VCaP (cell line): ENCODE measurements around the gene FBXO47.

Experiments used
- H3K27ac ChIP-seq: fragments of 450-650 bp; 2 replicates; pipeline ENCODE4 v1.5.1; 2017
- TF ChIP-seq, protein P1 (sequence below): fragments of 450-650 bp; conservative IDR thresholded peaks from 2 replicates; pipeline ENCODE4 v1.5.1; 2017; ENCODE audit warnings: mild to moderate bottlenecking, moderate library complexity

Gene FBXO47

DNA sequence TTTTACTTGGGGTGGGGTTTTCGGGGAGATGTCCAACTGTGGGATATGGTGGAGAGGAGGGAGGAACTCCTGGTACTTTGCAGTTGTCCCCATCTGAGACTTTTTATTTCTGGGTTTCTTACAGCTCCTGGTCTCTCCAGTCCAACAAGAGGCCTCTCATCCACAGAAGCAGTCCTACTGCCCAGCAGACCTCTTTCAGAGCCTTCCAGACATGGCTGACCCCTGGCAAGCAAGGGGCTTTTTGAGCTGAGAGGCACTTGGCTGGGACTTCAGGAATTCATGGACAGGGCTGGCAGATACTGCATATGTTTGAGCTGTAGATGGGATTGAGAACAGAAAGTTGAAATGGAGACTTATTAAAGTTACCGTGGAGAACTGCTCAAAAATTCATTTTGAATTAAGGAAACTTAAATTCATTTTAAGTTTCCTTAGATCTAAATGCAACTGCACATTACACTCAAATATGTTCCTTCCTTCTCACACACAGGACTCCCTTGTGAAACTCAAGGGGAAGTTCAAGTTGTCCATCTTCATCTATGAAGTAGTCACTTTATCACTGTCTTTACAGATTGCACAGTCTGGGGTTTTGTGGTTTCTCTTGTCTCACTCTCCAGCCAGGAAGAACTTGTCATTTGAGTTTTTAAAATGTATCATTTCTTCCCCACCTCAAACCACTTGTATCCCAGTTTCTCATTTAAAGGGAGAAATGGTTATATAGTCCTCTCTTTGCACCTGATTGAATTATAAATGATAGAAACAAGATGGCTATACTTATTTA, 40.7 kb downstream of the FBXO47 start:
- no peak overlapping the region for H3K27ac ChIP-seq

DNA sequence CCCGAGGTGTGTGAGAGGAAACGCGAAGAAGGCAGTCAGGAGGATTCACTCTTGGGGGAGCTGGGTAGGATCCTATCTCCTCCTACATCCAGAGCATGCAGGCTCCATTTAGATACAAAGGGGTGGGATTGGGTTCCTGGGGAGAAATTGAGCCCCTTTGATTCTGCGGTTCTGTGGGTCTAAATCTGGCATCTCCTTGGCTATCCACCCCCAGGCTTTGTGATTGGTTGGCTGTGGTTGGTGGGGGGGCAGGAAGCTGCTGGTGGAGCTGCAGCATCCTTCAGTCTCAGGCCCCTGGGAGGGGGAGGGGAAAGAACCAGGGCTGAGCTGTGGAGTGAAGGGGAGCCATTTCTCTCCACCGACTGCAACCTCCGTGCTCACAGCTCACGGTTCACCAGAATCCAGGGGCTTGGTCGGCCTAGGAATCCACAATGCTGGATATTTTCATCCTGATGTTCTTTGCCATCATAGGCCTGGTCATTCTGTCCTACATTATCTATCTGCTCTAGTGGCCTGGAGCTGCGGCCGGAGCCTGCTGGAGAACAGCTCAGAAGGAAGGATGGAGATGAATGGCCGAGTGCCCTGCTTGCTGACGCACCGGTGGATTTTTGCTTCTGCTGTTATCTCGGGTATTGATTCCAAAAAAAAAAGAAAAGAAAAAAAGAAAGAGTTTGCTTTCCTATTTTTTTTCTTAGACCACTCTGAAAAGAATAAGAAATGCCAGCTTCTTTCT, 41.8 kb downstream of the FBXO47 start, which contains the start of gene LASP1NB:
TSS of gene LASP1NB (plus strand) at position 352 of the 733 bp plus-strand sequence.
- TF ChIP-seq, protein P1, sequence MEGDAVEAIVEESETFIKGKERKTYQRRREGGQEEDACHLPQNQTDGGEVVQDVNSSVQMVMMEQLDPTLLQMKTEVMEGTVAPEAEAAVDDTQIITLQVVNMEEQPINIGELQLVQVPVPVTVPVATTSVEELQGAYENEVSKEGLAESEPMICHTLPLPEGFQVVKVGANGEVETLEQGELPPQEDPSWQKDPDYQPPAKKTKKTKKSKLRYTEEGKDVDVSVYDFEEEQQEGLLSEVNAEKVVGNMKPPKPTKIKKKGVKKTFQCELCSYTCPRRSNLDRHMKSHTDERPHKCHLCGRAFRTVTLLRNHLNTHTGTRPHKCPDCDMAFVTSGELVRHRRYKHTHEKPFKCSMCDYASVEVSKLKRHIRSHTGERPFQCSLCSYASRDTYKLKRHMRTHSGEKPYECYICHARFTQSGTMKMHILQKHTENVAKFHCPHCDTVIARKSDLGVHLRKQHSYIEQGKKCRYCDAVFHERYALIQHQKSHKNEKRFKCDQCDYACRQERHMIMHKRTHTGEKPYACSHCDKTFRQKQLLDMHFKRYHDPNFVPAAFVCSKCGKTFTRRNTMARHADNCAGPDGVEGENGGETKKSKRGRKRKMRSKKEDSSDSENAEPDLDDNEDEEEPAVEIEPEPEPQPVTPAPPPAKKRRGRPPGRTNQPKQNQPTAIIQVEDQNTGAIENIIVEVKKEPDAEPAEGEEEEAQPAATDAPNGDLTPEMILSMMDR: no peak
- H3K27ac ChIP-seq: no peak within 1 kb of the TSS

More for the DNA sequence above, 40.7 kb downstream of the FBXO47 start:
- TF ChIP-seq, protein P1: no peak

GRCh38 chr17:38922538-38923297, 44.5 kb downstream of the FBXO47 start:
- TF ChIP-seq, protein P1: no peak
- no peak overlapping the region for H3K27ac ChIP-seq

- TF ChIP-seq, protein P1: no peak
- no peak overlapping the region for H3K27ac ChIP-seq
Observed at GRCh38 chr17:38921756-38922411, 45.3 kb downstream of the FBXO47 start.

DNA sequence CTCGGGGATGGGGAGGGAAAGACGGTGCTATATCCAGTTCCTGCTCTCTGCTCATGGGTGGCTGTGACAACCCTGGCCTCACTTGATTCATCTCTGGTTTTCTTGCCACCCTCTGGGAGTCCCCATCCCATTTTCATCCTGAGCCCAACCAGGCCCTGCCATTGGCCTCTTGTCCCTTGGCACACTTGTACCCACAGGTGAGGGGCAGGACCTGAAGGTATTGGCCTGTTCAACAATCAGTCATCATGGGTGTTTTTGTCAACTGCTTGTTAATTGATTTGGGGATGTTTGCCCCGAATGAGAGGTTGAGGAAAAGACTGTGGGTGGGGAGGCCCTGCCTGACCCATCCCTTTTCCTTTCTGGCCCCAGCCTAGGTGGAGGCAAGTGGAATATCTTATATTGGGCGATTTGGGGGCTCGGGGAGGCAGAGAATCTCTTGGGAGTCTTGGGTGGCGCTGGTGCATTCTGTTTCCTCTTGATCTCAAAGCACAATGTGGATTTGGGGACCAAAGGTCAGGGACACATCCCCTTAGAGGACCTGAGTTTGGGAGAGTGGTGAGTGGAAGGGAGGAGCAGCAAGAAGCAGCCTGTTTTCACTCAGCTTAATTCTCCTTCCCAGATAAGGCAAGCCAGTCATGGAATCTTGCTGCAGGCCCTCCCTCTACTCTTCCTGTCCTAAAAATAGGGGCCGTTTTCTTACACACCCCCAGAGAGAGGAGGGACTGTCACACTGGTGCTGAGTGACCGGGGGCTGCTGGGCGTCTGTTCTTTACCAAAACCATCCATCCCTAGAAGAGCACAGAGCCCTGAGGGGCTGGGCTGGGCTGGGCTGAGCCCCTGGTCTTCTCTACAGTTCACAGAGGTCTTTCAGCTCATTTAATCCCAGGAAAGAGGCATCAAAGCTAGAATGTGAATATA, 46.6 kb downstream of the FBXO47 start:
- H3K27ac ChIP-seq: no peak overlapping the region
- TF ChIP-seq, protein P1: no peak

DNA sequence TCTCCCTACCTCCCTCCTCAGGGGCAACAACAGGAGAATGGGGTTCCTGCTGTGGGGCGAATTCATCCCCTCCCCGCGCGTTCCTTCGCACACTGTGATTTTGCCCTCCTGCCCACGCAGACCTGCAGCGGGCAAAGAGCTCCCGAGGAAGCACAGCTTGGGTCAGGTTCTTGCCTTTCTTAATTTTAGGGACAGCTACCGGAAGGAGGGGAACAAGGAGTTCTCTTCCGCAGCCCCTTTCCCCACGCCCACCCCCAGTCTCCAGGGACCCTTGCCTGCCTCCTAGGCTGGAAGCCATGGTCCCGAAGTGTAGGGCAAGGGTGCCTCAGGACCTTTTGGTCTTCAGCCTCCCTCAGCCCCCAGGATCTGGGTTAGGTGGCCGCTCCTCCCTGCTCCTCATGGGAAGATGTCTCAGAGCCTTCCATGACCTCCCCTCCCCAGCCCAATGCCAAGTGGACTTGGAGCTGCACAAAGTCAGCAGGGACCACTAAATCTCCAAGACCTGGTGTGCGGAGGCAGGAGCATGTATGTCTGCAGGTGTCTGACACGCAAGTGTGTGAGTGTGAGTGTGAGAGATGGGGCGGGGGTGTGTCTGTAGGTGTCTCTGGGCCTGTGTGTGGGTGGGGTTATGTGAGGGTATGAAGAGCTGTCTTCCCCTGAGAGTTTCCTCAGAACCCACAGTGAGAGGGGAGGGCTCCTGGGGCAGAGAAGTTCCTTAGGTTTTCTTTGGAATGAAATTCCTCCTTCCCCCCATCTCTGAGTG, 47.7 kb downstream of the FBXO47 start:
- H3K27ac ChIP-seq: no peak overlapping the region
- TF ChIP-seq, protein P1: no peak
